HG02763 (cell line): ENCODE data around the gene CNIH1.
"Not testable (repeated sequence)": the region's sequence is repeated elsewhere in the genome, so short reads cannot be mapped to it uniquely, and the experiment has no call there.

ENCODE experiments used
- ATAC-seq: cut with Tn5 transposase; IDR thresholded peaks from one replicate; pipeline ENCODE4 v1.9.1; 2021; ENCODE audit warnings: mild to moderate bottlenecking, moderate library complexity; ENCODE audit not compliant: unreplicated experiment

Gene CNIH1

DNA sequence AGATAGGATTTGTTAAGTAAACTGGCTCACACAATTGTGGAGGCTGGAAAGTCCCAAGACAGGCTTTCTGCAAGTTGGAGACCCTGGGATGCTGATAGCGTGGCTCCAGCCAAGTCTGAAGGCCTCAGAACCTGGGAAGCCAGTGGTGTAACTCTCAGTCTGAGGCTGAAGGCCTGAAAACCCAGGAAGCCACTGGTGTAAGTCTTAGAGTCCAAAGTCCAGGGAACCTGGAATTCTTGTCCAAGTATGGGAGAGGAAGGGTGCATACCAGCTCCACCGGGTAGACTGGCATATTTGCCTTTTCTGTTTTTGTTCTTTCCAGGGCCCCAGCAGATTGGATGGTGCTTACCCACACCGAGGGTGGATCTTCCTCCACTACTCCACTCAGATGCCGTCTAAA is 29.5 kb upstream of the CNIH1 start:
- no peak for ATAC-seq

DNA sequence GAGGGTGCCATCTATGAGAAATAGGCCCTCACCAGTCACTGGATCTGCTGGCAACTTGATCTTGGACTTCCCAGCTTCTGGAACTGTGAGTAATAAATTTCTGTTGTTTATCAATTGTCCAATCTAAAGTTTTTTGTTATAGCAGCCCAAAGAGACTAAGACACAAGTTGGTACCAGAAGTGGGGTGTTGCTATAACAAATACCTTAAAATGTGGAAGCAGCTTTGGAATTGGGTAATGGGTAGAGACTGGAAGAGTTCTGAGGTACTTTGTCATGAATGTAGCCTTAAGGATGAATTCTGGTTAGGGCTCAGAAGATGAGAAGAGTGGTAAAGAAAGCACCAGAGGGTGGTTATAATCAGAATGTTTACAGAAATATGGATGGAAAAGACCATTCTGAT is 26.1 kb upstream of the CNIH1 start:
- no peak for ATAC-seq

DNA sequence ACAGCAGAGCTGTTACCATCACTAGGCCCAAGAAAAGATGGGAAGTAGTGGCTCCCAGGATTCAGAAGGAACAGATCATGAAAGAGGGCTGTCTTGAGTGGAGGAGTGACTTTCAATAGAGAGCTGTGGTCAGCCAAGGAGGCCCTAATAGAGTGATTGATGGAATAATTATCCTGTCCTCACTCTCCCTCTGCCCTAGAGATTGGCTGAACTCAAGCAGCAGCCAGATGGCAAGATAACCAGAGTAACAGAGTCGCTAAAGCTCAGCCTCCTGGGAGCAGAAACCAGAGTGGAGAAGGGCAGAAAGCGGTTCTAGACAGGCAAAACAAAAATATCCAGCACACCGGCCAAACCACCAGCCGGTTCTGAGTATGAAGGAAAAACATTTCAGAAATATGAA is 24.5 kb upstream of the CNIH1 start:
- no peak for ATAC-seq

DNA sequence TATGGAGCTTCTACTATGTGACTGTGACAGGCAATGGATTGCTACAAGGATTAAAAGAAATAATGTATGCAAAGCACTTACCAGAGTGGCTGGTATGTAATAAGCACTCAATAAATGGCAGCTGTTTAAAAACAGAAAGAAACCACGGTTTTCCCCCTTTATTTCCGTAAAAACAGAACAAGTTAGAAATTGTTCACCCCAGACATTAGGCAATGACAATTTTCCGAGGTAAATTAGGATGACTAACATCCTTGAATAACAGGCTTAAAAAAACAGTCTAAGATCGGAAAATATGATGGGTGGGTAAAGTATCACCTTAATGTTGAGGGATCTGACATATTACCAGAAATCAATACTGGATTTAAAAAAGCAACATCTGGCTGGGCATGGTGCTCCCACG is 20.9 kb upstream of the CNIH1 start:
- no peak for ATAC-seq

DNA sequence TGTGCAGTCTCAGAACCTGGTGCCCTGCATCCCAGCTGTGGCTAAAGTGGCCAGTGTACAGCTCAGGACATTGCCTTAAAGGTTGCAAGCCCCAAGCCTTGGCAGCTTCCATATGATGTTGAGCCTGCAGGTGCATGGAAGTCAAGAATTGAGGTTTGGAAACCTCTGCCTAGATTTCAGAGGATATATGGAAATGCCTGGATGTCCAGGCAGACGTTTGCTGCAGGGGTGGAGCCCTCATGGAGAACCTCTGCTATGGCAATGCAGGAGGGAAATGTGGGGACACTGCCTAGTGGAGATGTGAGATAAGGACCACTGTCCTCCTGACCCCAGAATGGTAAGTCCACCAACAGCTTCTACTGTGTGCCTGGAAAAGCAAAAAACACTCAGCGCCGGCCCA is 17.9 kb upstream of the CNIH1 start:
- ATAC-seq: no peak

DNA sequence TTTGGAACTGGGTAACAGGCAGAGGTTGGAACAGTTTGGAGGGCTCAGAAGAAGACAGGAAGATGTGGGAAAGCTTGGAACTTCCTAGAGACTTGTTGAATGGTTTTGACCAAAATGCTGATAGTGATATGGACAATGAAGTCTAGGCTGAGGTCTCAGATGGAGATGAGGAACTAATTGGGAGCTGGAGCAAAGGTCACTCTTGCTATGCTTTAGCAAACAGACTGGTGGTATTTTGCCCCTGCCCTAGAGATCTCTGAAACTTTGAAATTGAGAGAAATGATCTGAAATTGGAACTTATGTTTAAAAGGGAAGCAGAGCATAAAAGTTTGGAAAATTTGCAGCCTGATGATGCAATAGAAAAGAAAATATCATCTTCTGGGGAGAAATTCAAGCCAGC is 17.4 kb upstream of the CNIH1 start:
- ATAC-seq: not testable (repeated sequence)

DNA sequence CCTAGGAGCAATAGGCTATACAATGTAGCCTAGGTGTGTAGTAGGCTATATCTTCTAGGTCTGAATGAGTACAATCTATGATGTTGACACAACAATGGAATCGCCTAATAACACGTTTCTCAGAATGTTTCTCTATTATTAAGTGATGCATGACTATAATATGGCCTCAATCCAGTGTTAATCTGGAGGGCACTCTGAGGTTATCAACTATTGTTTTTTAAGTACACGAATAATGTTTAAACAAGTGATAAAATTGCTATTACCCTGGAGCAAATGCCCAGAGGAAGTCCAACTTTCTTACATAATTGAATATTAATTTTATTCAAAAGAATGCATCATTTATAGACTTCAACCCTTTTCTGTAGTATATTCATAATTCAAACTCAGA is 16.4 kb upstream of the CNIH1 start:
- no peak for ATAC-seq

DNA sequence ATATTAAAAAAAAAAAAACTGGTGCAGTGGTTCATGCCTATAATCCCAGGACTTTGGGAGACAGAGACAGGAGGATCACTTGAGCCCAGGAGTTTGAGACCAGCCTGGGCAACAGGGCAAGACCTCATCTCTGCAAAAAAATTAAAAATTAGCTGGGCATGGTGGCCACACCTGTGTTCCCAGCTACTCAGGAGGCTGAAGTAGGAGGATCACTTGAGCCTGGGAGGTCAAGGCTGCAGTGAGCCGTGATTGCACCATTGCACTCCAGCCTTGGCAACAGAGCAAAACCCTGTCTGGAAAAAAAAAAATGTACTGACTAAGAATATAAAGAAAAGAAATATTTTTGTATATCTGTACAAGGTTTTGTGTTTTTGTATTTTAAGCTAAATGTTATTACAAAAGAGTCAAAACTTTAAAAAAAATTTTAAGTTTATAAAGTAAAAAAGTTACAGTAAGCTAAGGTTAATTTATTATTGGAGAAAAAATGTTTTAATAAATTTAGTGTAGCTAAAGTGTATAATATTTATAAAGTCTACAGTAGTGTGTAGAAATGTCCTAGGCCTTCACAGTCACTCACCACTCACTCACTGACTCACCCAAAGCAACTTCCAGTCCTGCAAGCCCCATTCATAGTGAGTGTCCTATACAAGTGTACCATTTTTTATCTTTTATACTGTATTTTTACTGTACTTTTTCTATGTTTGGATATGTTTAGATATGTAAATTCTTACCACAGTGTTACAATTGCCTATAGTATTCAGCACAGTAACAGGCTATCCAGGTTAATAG is 15.8 kb upstream of the CNIH1 start:
- not testable (repeated sequence) for ATAC-seq

DNA sequence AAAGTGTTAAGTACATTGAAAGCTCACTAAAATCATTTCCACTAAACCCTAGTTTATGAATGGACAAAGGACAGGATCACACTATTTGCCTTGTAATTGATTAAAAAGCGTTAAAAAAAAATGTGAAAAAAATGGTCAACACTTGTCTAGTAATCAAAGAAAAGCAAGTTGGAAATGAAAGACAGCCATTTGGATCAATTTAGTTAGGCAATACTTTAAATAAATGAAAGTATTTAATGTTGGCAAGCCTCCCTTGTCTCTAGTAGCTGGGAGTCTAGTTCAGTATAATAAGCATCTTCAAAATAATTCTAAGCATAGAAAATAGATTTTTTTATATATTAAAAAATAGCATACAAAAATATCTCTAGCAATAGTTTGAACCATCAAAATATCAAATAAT is 14.2 kb upstream of the CNIH1 start:
- ATAC-seq: no peak

DNA sequence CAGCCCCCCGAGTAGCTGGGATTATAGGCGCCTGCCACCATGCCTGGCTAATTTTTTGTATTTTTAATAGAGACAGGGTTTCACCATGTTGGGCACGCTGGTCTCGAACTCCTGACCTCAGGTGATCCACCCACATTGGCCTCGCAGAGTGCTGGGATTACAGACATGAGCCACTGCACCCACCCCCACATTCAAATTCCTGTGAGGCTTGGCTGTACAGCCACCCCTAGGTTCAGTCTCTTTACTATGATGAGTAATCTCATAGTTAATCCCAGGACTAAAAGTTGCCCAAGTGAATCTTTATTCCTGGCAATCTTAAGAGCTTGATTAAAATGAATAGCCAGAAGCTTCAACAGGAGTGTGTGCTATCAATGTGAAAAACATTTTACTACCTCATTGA is 12.8 kb upstream of the CNIH1 start:
- ATAC-seq: not testable (repeated sequence)

DNA sequence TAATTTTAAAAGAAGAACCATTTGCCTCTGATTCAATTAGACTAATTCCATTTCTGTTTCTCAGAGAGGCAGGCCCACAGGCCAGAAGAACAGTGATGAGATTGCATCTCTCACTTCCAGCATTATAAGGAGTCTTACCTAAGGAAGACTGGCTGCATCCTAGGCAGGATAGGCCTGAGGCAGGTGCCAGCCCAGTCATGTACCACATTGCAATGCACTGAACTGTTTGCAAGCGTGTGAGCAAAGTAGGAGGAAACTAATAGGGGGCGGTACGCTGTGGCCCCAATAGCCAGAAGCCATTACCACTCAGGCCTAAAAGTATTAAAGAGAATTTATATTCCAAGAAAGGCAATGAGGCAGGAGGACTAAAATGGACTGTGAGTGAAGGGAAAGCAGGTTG is 12.1 kb upstream of the CNIH1 start:
- ATAC-seq: no peak

DNA sequence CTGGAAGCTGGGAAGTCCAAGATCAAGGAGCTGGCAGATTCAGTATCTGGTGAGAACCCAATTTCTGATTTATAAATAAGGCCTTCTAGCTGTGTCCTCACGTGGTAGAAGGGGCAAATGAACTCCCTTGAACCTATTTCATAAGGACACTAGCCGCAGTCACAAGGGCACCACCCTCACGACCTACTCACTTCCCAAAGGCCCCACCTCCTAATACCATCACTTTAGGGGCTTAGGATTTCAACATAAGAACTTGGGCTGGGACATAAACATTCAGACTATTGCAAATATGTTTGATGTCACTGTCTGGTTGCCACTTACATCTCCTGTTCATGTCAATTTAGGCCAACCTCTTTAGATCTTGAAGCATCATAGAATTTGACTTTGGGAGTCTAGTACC is 10.8 kb upstream of the CNIH1 start:
- ATAC-seq: no peak

DNA sequence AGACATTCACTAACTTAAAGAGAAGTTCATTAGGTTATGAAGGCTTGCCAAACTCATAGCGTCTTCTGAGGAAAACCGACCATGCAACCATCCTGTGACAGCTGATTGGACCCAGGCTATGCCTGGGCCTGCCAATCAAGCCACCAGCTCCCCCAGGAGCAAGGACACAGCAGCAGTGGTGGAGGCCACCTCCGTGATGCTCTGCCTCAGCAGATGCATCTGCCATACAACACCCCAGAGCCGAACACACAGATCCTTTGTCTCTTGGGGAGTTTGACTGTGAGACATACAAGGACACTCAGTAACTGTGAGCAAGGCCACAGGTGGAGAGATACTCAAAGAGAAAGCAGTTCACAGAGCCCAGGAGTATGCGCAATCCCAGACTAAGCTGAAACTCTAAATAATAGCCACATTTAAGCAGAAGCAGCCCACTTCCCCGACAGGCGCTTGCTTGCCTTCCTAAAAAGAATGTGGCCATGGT is 10.0 kb upstream of the CNIH1 start:
- ATAC-seq: no peak

DNA sequence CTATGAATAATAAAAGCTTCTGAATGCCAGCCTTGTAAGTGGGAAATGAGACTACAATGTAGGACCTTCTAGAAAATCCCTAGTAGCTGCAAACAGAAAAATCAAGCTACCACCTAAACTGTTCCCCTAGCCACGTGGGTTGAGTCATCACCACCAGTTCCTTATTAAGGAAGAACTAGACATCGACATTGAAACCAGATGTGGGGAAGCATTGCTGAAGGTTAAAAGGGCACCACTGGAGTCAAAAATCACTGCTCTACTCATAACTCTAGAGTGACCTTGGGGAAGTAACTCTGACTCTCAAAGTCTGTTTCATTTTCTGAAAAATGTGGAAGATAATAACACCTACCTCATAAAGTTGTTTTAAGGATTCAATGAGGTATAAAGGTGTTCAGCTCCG is 9.4 kb upstream of the CNIH1 start:
- ATAC-seq: peak; percentile 69

DNA sequence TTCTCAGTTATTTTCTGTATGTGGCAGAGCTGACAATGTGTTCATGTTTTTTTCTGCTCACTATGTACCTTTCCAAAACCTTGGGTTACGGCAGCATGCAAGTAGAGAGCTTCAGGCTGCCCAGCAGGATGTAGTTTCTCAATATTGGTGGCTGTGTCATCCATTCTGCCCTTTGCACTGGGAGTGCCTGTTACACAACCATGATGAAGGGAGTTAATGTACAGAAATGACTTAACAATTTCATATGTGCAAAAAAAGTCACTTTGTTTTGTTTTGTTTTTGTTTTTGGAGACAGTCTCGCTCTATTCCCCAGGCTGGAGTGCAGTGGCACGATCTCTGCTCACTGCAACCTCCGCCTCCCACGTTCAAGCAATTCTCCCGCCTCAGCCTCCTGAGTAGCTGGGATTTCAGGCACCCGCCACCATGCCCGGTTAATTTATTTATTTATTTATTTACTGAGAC is 6.1 kb upstream of the CNIH1 start:
- no peak for ATAC-seq

DNA sequence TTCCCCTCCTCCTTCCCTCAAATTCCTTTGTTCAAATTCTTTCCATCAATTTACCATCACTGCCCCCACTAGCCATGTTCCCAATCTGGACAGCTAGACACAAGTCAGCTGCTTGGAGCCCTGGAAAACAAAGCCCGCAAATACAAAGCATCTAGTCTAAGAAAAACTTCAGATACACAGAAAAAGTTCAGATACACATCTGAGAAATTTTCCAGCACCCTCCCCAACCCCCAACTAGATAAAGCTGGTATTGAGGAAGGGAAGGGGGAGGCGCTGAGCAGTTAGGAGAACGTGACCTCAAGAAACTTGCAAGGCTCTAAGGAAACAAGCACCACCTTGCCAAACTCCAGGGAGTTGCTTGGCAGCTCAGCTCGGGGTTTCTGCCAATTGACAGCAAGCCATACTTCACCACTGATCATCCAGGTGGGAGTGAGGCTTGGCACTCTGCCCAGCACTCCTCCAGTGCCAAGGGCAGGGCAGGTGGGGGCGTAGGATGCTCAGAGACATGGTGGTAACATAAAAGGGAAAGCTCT is 5.1 kb upstream of the CNIH1 start:
- ATAC-seq: no peak

DNA sequence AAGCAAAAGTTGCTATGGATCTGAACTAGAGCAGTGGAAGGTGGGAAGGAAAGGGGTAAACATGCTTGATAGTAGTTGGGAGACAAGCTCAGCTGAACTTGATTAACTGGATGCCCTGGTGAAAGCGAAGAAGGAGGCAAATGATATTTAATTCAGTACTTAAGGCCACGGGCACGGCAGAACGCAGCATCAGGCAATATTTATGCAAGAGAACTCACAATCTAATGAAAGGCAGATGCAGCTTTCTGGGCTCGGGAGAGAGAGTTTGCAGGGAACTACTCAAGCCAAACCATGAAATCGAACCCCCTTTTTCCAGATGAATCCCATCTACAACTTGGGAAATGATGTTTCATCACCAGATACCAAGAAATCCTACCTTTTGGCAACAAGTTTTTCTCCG is 3.5 kb upstream of the CNIH1 start:
- ATAC-seq: no peak

DNA sequence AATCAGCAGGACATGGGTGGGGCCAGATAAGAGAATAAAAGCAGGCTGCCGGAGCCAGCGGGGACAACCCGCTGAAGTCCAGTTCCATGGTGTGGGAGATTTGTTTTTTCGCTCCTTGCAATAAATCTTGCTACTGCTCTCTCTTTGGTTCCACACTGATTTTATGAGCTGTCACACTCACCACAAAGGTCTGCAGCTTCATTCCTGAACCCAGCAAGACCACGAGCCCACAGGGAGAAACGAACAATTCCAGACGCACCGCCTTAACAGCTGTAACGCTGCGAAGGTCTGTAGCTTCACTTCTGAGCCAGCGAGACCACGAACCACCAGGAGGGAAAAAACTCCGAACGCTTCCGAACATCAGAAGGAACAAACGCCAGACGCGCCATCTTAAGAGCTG is 2.8 kb upstream of the CNIH1 start:
- ATAC-seq: no peak

DNA sequence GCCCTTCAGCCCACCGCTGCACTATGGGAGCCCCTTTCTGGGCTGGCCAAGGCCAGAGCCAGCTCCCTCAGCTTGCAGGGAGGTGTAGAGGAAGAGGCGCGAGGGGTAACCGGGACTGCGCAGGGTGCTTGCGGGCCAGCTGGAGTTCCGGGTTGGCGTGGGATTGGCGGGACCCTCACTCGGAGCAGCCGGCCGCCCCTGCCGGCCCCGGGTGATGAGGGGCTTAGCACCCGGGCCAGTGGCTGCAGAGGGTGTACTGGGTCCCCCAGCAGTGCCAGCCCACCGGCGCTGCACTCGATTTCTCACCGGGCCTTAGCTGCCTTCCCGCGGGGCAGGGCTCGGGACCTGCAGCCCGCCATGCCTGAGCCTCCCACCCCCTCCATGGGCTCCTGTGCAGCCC is 1.8 kb upstream of the CNIH1 start:
- ATAC-seq: not testable (repeated sequence)

DNA sequence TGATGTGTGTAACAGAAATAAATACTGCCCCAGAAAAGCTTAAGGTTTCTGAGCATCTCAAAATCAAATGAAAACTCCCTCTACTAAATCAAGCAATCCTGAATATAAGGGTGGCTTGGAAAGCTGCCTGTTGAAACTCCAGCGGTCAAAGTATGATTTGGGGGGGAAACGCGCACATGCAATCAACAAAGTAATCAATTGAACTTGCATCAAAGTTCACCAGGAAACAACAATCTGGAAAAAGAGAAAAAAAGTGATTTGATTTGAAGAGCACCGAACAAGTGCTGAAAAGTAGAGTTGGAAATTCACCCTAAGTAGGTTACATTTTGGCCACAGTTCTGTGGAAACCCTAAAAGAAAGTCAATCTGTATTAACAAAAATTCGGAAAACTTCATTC is 700 bp downstream of the CNIH1 start:
- no peak for ATAC-seq

DNA sequence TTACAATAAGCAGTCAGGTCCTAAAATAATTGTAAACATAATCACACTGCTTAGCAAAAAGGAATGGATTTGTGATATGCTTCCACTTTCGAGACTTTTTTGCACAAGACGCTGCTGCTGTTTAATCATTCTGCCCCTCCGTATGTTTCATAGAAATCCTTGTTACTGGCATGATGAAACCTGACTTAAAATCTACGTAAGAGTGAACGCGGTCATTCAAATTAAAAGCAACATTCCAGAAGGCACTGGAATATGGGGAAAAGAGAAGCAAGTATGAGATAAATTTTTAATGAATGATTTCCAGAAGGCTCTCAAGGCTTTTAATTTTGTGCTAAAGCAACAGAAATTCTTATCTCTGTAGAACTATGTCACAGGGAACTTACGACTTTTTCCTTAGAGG is 1.1 kb downstream of the CNIH1 start:
- no peak for ATAC-seq

DNA sequence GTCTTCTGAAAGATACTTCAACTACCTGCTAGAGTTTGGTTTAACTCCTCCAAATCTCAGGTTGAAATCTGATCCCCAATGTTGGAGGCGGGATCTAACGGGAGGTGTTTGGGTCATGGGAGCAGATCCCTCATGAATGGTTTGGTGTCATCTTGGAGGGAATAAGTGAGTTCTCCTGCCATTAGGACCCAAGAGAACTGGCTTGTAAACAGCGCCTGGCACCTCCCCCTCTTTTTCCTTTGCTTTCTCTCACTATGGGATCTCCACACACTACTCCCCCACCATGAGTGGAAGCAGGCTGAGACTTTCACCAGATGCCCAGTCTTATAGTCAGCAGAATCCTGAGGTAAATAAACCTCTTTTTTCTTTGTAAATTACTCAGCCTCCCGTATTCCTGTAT is 2.5 kb downstream of the CNIH1 start:
- ATAC-seq: no peak

DNA sequence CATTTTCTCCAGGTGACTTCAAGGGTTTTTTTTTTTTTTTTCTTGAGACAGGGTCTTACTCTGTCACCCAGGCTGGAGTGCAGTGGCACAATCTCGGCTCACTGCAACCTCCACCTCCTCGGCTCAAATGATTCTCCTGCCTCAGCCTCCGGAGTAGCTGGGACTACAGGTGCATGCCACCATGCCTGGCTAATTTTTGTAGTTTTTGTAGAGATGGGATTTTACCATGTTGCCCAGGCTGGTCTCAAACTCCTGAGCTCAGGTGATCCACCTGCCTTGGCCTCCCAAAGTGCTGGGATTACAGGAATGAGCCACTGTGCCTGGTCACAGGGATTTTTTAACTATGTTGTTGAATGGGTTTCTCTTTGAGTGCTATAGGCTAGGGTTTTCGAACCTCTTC is 3.2 kb downstream of the CNIH1 start:
- ATAC-seq: not testable (repeated sequence)
